ENCODE measurements around the gene DOK7. TPM values are rescaled to one million over a fixed set of nuclear protein-coding genes. Genes with fewer than 3 reads are reported as not detected.
"Not testable (repeated sequence)": the region's sequence is repeated elsewhere in the genome, so short reads cannot be mapped to it uniquely, and the experiment has no call there.

DOK7 gene
- total RNA-seq, 1 donor from 2014 or later, result 0.99 TPM

DNA sequence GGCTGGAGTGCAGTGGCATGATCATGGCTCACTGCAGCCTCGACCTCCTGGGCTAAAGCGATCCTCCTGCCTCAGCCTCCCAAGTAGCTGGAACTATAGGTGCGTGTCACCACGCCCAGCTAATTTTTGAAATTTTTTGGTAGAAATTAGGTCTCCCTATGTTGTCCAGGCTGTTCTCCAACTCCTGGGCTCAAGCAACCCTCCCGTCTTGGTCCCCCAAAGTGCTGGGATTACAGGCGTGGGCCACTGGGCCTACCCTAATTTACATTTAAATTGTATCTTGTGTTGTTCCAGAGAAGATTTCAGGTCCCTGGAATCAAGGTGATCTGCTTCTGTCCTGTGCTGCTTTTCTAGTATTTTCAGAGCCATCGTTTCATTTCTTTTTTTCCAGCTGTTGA, 70.3 kb downstream of the DOK7 start:
- no peak for DNase-seq

DNA sequence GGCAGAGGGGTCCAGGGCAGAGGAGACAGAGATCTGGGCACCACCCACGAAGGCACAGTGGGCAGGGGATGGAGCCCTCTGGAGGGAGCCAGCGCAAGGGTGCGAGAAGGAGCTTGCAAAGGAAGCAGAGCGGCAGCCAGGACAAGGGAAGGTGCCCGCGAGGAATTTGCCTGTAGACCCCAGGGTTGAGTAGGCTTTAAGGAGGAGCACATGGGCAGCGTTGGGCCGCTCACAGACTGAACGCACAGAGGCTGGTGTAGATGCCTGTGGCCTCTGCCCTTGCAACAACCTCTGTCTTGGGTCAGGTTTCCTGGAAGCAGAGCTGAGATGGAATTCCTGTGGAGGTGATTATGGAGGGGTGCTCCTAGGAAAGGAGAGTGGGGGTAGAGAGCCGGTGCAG, 72.7 kb downstream of the DOK7 start:
- not testable (repeated sequence) for DNase-seq

DNA sequence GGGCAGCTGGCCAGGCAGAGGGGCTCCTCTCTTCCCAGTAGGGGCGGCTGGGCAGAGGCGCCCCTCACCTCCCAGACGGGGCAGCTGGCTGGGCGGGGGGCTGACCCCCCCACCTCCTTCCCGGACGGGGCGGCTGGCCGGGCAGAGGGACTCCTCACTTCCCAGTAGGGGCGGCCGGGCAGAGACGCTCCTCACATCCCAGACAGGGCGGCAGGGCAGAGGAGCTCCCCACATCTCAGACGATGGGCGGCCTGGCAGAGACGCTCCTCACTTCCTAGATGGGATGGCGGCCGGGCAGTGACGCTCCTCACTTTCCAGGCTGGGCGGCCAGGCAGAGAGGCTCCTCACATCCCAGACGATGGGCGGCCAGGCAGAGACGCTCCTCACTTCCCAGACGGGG, 75.8 kb downstream of the DOK7 start:
- DNase-seq, result not testable (repeated sequence)

DNA sequence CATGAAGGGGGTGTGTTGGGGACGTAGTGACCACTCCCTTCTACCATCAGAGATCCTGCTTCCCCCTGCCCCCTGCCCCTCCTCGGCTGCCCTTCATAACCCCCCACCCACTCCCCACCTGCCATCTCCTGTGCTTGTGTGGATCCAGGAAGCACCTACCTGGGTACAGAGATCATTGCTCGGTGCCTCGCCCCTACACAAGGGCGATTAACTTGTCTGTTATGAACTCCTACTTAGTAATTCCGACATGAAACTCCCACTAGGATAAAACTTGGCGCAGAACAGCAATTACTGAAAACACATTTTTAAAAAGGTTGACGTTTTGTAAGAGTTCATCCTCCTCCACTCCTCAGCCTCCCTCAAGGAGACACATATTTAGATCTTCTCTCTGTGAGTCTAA, 80.3 kb downstream of the DOK7 start:
- not testable (repeated sequence) for DNase-seq

Other genes with a start within 250 kb of the DOK7 start
- 0.39 TPM for gene MSANTD1, start 214.1 kb upstream of the DOK7 start, total RNA-seq
- 35.0 TPM for gene RGS12, start 170.3 kb upstream of the DOK7 start, total RNA-seq
- gene HGFAC, start 21.3 kb upstream of the DOK7 start, total RNA-seq, result 0.20 TPM
- 38.8 TPM for gene LRPAP1, start 69.1 kb downstream of the DOK7 start, total RNA-seq